ENCODE results near the gene SPATA24.
"Not testable (repeated sequence)": the region's sequence is repeated elsewhere in the genome, so short reads cannot be mapped to it uniquely, and the experiment has no call there.

The SPATA24 gene, protein sequence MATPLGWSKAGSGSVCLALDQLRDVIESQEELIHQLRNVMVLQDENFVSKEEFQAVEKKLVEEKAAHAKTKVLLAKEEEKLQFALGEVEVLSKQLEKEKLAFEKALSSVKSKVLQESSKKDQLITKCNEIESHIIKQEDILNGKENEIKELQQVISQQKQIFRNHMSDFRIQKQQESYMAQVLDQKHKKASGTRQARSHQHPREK

GRCh38 chr5:139403787-139404483 is at the start of gene SPATA24:
Gene SPATA24, minus strand, starts transcription at chr5:139404089. Its CDS starts 29 bp downstream, at chr5:139404060.
- DNase-seq: peak; percentile 99

DNA sequence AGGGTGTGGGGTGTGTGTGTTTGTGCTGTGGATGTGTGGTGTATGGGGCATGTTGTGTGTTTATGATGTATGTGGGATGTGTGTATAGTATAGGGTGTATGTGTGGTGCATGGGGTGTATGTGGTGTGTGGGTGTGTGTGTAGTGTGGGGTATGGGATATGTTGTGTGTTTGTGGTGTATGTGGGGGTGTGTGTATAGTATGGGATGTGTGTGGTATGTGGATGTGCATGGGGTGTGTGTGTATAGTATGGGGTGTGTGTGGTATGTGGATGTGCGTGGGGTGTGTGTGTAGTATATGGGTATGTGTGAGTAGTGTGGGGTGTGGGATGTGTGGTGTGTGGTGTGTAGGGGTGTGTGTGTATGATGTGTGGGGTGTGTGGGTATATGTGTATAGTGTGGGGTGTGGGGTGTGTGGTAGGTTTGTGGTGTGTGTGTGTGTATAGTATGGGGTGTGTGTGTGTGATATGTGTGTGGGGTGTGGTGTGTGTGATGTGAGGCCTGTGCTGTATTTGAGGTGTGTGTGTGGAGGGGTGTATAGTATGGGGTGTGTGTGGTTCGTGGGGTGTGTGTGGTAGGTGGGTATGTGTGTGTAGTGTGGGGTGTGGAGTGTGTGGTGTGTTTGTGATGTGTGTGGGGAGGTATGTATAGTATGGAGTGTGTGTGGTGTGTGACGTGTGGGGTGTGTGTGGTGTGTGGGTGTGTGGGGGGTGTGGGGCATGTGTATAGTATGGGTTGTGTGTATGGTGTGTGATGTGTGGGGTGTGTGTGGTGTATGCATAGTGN is 48.2 kb upstream of the SPATA24 start:
- no peak for DNase-seq

- no peak for DNase-seq
These were observed 47.3 kb upstream of the SPATA24 start for GRCh38 chr5:139451176-139451575.

DNA sequence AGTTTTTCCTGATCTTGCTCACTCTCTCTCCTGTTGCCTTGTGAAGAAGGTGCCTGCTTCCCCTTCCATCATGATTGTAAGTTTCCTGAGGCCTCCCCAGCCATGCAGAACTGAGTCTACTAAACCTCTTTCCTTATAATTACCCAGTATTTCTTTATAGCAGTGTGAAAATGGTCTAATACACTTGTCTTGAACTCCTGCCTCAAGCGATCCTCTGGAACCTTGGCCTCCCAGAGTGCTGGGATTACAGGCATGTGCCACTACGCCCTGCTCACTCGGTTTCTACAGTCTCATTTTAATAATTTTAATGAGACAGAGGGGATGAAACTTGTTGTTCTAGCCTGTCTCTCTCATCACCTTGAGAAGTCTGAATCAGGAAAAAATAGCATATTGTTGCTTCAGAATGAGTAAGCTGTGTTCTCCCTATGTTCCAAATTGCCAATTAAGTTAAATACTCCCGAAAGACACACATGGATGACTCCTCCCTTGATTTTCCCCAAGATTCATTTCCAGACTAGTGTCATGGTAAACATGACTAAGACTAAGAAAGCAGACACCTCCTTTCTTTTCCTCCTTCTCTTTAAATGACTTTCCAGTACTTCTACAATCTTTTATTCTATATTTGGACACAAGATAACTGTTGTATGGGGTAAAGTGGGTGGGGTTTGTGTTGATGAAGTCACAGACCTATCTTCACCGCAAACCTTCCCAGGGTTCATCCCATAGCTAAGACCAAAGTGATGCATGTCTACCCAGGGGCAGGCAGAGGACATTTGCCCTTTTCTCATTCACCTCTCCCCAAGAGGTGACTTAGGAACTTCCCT is 43.3 kb upstream of the SPATA24 start:
- DNase-seq: no peak

DNA sequence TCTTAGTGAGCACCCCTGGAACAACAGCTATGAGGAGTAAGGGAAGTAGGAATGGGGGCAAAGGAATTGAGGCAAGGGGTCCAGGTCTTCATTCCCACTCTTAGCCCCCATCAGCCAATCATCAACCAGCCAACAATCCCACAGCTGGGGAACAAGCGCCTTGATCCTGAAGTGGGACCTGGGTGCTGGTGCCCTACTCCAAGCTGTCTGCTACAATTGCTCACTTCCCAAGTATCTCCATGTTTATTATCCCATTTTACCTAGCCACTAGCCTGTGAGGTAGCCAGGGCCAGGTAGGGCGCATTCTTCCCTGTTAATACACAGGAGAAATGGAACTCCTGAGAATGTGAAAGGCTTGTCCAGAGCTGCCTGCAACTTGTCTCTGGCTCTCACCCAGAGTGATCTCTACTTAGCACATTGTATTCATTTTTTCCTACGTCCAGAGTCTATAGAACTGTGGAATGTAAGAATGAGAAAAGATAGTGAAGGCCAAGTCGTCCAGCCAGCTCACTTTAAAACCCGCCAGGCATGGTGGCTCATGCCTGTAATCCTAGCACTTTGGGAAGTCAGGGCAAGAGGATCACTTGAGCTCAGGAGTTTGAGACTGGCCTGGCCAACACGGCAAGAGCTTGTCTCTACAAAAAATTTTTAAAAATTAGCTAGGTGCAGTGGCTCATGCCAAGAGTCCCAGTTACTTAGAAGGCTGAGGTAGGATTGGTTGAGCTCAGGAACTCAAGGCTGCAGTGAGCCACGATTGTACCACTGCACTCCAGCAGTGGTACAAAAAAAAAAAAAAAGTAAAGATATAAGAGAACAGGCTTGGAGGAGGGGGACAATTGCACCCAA is 41.7 kb upstream of the SPATA24 start:
- peak; percentile 58 for DNase-seq

DNA sequence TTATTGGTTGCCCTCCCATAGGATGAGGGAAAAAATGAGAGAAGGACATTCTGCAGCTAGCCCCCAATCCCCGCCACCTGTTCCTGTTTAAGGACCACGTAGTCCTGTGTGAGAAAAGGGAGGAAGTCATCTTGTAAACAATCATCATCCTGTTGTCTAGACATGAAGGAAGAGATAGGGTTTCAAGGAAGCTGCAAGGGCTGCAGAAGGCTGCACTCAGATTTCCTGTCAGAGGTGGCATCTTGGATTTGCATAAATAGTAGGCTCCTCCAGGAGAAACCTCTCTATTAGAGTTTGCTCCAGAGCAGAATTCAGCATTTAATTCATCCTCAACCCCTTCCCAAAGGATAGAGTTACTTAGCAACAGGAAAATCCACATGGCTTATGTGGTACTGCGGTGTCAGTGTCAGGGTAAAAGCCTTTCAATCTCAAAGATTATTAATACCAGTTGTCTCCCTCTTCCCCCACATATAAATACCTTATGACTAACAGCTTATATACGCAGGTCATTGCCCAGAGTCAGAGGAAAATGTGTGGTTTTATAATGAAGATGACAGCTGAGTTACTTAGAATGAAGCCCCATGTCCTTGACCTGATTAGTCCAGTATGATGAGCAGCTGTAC is 40.1 kb upstream of the SPATA24 start:
- DNase-seq: no peak

DNA sequence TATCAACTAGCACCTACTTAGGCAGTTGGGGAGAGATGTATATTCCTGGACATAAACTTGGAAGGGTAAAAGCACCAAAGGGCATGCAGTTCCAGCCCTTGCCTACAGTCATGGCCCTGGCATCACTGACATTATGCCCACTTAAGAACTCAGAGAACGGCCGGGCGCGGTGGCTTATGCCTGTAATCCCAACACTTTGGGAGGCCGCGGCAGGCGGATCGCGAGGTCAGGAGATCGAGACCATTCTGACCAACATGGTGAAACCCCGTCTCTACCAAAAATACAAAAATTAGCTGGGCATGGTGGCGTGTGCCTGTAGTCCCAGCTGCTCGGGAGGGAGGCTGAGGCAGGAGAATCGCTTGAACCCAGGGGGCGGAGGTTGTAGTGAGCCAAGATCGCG is 36.5 kb upstream of the SPATA24 start:
- DNase-seq: not testable (repeated sequence)

DNA sequence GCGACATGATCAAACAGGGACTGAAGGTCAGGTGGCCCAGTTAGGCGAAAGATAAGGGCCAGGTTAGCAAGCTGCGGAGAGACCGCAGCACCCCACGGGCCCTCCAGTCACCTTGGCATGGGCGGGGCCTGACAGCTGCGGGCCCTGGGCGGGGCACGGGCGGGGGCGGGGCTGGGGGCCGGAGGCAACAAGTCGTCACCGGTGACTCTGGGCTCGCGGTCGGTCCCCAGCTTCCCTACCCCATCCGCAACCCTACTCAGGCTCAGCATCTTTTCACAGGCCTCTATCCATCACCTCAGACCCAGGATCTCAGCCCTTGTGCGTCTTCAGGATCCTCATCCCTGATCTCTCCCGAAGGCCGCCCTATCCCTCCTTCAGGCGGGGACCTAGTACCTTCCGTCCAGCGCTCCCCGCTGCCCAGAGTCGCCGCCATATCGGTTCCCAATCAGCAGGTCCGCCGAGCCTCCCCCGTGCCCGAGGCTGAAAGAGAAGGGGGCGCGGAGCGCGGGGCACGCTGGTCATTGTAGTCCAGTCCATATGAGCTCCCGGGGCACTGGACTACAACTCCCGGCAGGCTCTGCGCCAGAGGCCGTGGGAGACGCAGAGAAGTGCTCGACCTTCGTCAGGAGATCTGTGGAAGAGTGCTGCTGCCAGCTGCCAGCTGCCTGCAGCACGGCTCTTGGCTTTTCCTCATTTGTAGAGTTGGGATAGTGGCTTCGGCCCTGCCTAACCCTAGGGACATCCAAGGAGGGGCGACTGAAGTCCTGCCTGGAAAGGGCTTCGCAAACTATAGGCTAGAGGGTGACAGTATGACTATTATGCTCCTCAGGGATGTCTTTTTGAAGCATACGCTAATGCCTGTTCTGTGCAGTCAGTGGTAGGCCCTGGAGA is 35.4 kb upstream of the SPATA24 start, which contains the start of gene DNAJC18:
Gene DNAJC18 (minus strand): TSS at position 513 of the 891 bp plus-strand sequence. CDS start 80 bp downstream, at position 433.
- DNase-seq: peak; percentile 97

DNA sequence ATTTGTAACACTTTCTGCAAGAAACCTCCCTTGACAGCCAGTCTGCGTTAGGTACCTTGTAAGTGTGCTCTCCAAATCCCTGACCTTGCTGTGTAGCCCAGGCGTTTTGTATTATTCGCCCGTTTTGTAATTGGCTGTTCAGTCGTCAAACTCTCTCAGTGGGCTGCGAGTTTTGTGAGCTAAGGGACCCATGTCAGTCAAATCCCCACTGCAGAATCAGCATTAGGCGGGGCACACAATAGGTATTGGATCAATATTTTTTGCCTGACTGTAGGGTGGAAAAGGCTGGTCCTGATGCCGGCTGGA is 34.8 kb upstream of the SPATA24 start:
- no peak for DNase-seq

DNA sequence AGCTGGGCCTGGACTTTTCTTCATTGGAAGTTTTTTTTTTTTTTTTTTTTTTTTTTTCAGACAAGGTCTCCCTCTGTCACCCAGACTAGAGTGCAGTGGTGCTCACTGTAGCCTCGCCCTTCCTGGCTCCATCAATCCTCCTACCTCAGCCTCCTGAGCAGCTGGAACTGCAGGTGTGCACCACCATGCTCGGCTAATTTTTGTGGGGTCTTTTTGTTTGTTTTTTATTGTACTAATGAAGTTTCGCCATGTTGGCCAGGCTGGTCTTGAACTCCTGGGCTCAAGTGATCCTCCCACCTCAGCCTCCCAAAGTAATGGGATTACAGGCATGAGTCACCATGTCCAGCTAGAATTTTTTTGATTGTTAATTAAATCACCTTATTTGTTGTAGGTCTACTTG is 31.8 kb upstream of the SPATA24 start:
- no peak for DNase-seq

- DNase-seq: no peak
These were observed 27.8 kb upstream of the SPATA24 start for GRCh38 chr5:139431706-139432105.

DNA sequence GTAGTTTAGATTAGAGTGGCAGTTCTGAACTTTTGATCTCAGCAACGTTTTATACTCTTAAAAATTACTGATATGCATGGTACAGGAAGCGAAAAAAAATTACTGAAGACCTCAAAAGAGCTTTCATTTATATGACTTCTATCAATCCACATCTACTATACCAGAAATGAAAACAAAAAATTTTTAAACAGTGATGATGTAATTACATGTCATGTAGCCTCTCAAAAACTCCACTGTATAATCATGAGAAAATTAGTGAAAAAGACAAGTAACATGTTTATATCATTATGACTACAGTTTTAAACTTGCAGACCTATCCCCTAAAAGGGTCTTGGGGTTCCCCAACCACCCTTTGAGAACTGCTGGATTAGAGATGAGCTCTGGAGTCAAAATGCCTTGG is 26.1 kb upstream of the SPATA24 start:
- no peak for DNase-seq

- DNase-seq: no peak
These were observed 22.5 kb upstream of the SPATA24 start for GRCh38 chr5:139426203-139426885.

- no peak for DNase-seq
These were observed 21.6 kb upstream of the SPATA24 start for GRCh38 chr5:139425497-139425896.

DNA sequence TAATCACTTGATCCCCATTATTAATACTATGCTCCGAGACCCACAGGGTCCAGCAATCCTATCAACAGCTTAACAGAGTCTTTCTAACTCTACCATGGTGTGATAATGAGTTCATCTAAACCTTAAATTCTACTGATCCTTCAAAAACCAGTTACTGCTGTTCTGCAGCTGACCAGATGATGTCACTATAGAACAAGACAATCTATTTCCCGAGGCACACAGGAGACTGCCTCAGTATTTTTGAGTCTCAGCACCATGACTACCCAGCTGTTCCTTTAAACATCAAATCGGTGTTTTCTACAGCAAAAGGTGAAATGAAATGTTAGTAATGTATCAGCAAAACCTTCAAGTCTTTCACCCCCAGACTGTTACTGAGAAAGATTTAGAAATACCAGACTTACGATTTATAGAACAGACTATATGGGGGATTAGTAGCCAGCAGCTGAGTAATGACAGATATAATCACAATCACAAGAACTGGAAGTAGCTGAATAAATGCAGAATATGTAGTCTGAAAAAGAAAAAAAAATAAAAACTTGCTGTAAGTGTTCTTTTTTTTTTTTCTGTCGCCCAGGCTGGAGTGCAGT is 18.5 kb upstream of the SPATA24 start:
- DNase-seq: peak; percentile 57

DNA sequence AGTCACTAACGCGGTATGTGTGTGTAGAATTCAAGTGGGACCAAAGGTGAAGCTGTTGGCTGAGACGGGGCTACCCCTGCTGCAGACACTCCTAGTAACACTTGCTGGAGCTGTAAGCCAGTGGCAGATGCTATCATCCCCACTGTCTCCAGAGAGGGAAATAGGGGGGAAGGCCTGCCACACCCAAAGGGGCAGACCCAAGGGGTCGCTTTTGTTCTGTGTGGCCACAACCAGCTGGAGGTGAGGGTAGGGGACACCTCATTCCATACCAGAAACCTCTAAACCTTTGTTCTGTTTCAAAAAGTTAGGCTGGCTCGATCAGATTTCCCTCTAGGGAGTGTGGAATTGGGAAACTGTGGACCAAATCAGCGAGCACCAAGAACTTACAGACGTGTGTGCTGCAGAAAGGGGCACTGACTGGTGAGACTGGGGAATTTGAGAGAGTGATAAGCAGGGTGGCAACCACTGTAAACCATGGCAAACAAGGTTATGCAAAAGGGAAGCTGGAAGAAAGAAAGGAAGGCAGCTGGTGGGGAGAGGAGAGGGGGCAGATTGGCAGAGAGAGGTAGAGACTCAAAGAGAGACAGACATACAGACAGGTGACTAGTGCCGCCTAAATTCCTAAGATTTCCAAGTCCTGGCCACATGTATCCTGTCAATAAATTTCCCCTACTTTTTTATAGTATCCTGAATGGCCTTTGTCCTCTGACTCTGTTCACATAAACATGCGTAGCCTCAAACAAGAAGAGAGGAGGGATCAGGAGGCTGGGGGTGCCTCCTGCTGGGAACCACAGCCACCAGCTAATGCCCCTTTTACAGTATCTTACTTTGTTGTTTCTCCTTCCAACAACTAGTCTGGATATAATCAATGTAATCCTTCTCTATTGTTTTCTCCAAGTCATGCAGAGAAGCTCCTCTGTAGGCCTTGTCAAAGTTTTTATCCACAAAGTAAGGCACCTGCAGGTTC is 15.6 kb upstream of the SPATA24 start:
- no peak for DNase-seq

GRCh38 chr5:139418793-139419192 is 14.9 kb upstream of the SPATA24 start:
- no peak for DNase-seq

GRCh38 chr5:139417214-139417613 is 13.3 kb upstream of the SPATA24 start:
- DNase-seq: no peak
